HepG2 (cell line): ENCODE results near the gene INO80C. TPM values are rescaled to one million over a fixed set of nuclear protein-coding genes. Genes with fewer than 3 reads are reported as not detected.

ENCODE experiments used
- ARID5B ChIP-seq: IDR thresholded peaks from 2 replicates; pipeline ENCODE4 v1.4.0; 2020; ENCODE audit warnings: mild to moderate bottlenecking, missing genetic modification reagents
- EHMT2 ChIP-seq: fragments of 200-600 bp; sonication (generic); IDR thresholded peaks from 2 replicates; pipeline ENCODE4 v1.7.0; 2017; ENCODE audit warnings: antibody characterized with exemption, low read depth, low read length, borderline replicate concordance
- FOXK1 ChIP-seq: sonication (generic); formaldehyde crosslinking; IDR thresholded peaks from 2 replicates; pipeline ENCODE4 v1.4.0; 2020; ENCODE audit warnings: low read depth, missing genetic modification reagents, borderline replicate concordance
- GMEB1 ChIP-seq: sonication (generic); formaldehyde crosslinking; IDR thresholded peaks from 2 replicates; pipeline ENCODE4 v1.5.1; 2020; ENCODE audit warnings: missing genetic modification reagents, mild to moderate bottlenecking, borderline replicate concordance
- HDAC6 ChIP-seq: fragments of 200-600 bp; sonication (generic); IDR thresholded peaks from 2 replicates; pipeline ENCODE4 v1.7.0; 2017; ENCODE audit warnings: mild to moderate bottlenecking, antibody characterized with exemption, low read length, low read depth
- KDM2A ChIP-seq: sonication (generic); formaldehyde crosslinking; IDR thresholded peaks from 2 replicates; pipeline ENCODE4 v1.4.0; 2020; ENCODE audit warnings: low read depth, missing genetic modification reagents, borderline replicate concordance
- KLF6 ChIP-seq: IDR thresholded peaks from 2 replicates; pipeline ENCODE4 v1.8.0; 2016; ENCODE audit warnings: missing biosample characterization, missing genetic modification reagents
- NR2F6 ChIP-seq, 2 experiments: IDR thresholded peaks; 2 replicates each; pipeline ENCODE4 v1.6.1; 2016; ENCODE audit warnings: antibody characterized with exemption in 1 of 2, mild to moderate bottlenecking in 1 of 2
- PAWR ChIP-seq: sonication (generic); formaldehyde crosslinking; IDR thresholded peaks from 2 replicates; pipeline ENCODE4 v1.4.0; 2020; ENCODE audit warnings: missing genetic modification reagents, mild to moderate bottlenecking, borderline replicate concordance
- PHF5A ChIP-seq: IDR thresholded peaks from one replicate; pipeline ENCODE4 v1.6.1; 2018; ENCODE audit warnings: low read depth, missing genetic modification reagents; ENCODE audit not compliant: unreplicated experiment
- RORA ChIP-seq: sonication (generic); formaldehyde crosslinking; IDR thresholded peaks from 2 replicates; pipeline ENCODE4 v1.5.0; 2020; ENCODE audit warnings: mild to moderate bottlenecking, missing genetic modification reagents, moderate library complexity
- SMAD9 ChIP-seq: sonication (generic); formaldehyde crosslinking; IDR thresholded peaks from 2 replicates; pipeline ENCODE4 v1.5.1; 2020; ENCODE audit warnings: mild to moderate bottlenecking, missing genetic modification reagents
- SMARCE1 ChIP-seq: fragments of 450-650 bp; IDR thresholded peaks from 2 replicates; pipeline ENCODE4 v1.6.1; 2017; ENCODE audit warnings: borderline replicate concordance
- ZBTB38 ChIP-seq: sonication (generic); formaldehyde crosslinking; IDR thresholded peaks from 2 replicates; pipeline ENCODE4 v1.5.1; 2020; ENCODE audit warnings: mild to moderate bottlenecking, missing genetic modification reagents
- ZBTB7A ChIP-seq: sonication (generic); formaldehyde crosslinking; IDR thresholded peaks from 2 replicates; pipeline ENCODE4 v1.8.0; 2022; ENCODE audit warnings: mild to moderate bottlenecking, missing genetic modification reagents
- ZFP37 ChIP-seq: sonication (generic); formaldehyde crosslinking; IDR thresholded peaks from 2 replicates; pipeline ENCODE4 v1.4.0; 2020; ENCODE audit warnings: missing genetic modification reagents, borderline replicate concordance
- ZNF326 ChIP-seq: sonication (generic); formaldehyde crosslinking; IDR thresholded peaks from 2 replicates; pipeline ENCODE4 v1.4.0; 2020; ENCODE audit warnings: missing genetic modification reagents, borderline replicate concordance
- ZNF414 ChIP-seq: sonication (generic); formaldehyde crosslinking; IDR thresholded peaks from 2 replicates; pipeline ENCODE4 v1.5.0; 2020; ENCODE audit warnings: missing genetic modification reagents
- ZNF570 ChIP-seq: sonication (generic); formaldehyde crosslinking; IDR thresholded peaks from 2 replicates; pipeline ENCODE4 v1.4.0; 2020; ENCODE audit warnings: mild to moderate bottlenecking, missing genetic modification reagents, borderline replicate concordance
- ZNF782 ChIP-seq: sonication (generic); formaldehyde crosslinking; IDR thresholded peaks from 2 replicates; pipeline ENCODE4 v1.4.0; 2020; ENCODE audit warnings: missing genetic modification reagents, mild to moderate bottlenecking, borderline replicate concordance
- ZZZ3 ChIP-seq: sonication (generic); formaldehyde crosslinking; IDR thresholded peaks from 2 replicates; pipeline ENCODE4 v1.4.0; 2020; ENCODE audit warnings: missing genetic modification reagents, mild to moderate bottlenecking, borderline replicate concordance
- polyA plus RNA-seq, 8 experiments: library from polyadenylated mRNA; depleted of rRNA in 3 of 8; stranded (reverse) in 7 of 8; unstranded in 1 of 8; fragments of >200 nt; fragmentation: Illumina TruSeq in 4 of 8; extraction: Trizol in 4 of 8; gene quantifications; 2 replicates each; pipeline versions ENCODE4 v1.2.1 to v1.2.3, GENCODE V29; 2011 to 2016; ENCODE audit warnings: low read depth in 4 of 8, missing spikeins in 1 of 8, mixed read lengths in 1 of 8; ENCODE audit not compliant: insufficient read depth in 1 of 8
- total RNA-seq, 5 experiments: library from RNA; depleted of rRNA; stranded (reverse); fragments of >200 nt; fragmentation: Illumina TruSeq; extraction: Trizol; gene quantifications; 2 replicates each; pipeline ENCODE4 v1.2.3, GENCODE V29; 2016; ENCODE audit warnings: low read depth in 1 of 5

Gene INO80C
- total and polyA plus RNA-seq, 2 of the 13 experiments (the other 11 are each of a cell fraction or from before 2014, with no cell fraction given), result 8.2 to 15.4 TPM

- TF ChIP-seq ARID5B (CRISPR knock-in tag) (peak; percentile 47), SMAD9 (no peak), ZBTB7A (peak; percentile 46; the same call in 1 of the 2 replicates), ZNF326 (CRISPR knock-in tag) (no peak), SMARCE1 (no peak), PAWR (CRISPR knock-in tag) (no peak; the same call in 1 of the 2 replicates), ZNF782 (CRISPR knock-in tag) (0 out of 2 replicates have a peak, but pooled peaks have one; percentile 32), GMEB1 (CRISPR knock-in tag) (peak; percentile 90), ZBTB38 (peak; percentile 85), NR2F6 (IDR thresholded peaks at IDR 0.05) (no peak), NR2F6 (CRISPR knock-in tag; IDR thresholded peaks at IDR 0.05) (0 out of 2 replicates have a peak, but pooled peaks have one; percentile 34), KDM2A (CRISPR knock-in tag) (peak; percentile 87), PHF5A (peak; percentile 82), KLF6 (CRISPR knock-in tag) (peak; percentile 86; the same call in 1 of the 2 replicates), FOXK1 (peak; percentile 86), EHMT2 (no peak), HDAC6 (no peak), ZZZ3 (CRISPR knock-in tag) (peak; percentile 40; the same call in 1 of the 2 replicates), ZNF570 (CRISPR knock-in tag) (no peak), ZFP37 (CRISPR knock-in tag) (0 out of 2 replicates have a peak, but pooled peaks have one; percentile 14), RORA (CRISPR knock-in tag) (no peak), ZNF414 (CRISPR knock-in tag) (no peak)
Observed at GRCh38 chr18:35497370-35498197, at the start of gene INO80C (continued).
